Trophoblast cell (in vitro differentiated cells and primary cell): ENCODE results near the gene GRM3.
"Not testable (repeated sequence)": the region's sequence is repeated elsewhere in the genome, so short reads cannot be mapped to it uniquely, and the experiment has no call there.

Experiments
- DNase-seq, 2 donors: peaks; one replicate each; pipeline ENCODE4 v3.0.0-alpha.2; 2016
- H2AFZ ChIP-seq: 2 replicates; pipeline ENCODE4 v1.6.1; 2013; ENCODE audit warnings: low read length, moderate library complexity, mild to moderate bottlenecking; ENCODE audit not compliant: insufficient read depth, poor library complexity
- H2AK5ac ChIP-seq: 2 replicates; pipeline ENCODE4 v1.6.1; 2013; ENCODE audit warnings: mild to moderate bottlenecking, low read length
- H2BK120ac ChIP-seq: 2 replicates; pipeline ENCODE4 v1.6.1; 2013; ENCODE audit warnings: low read length, mild to moderate bottlenecking, moderate library complexity; ENCODE audit not compliant: insufficient read depth, poor library complexity
- H2BK12ac ChIP-seq: 2 replicates; pipeline ENCODE4 v1.6.1; 2013; ENCODE audit warnings: mild to moderate bottlenecking, low read length, moderate library complexity
- H2BK5ac ChIP-seq: 2 replicates; pipeline ENCODE4 v1.6.1; 2013; ENCODE audit warnings: low read length, low read depth, moderate library complexity, mild to moderate bottlenecking; ENCODE audit not compliant: poor library complexity
- H3K14ac ChIP-seq: 2 replicates; pipeline ENCODE4 v1.6.1; 2013; ENCODE audit warnings: mild to moderate bottlenecking, low read length
- H3K18ac ChIP-seq: 2 replicates; pipeline ENCODE4 v1.6.1; 2013; ENCODE audit warnings: mild to moderate bottlenecking, low read length
- H3K23ac ChIP-seq: 2 replicates; pipeline ENCODE4 v1.6.1; 2013; ENCODE audit warnings: low read length
- H3K27ac ChIP-seq: 2 replicates; pipeline ENCODE4 v1.5.1; 2013; ENCODE audit warnings: low read depth, mild to moderate bottlenecking, inconsistent platforms, low read length, moderate library complexity
- H3K27me3 ChIP-seq: 2 replicates; pipeline ENCODE4 v1.6.1; 2013; ENCODE audit warnings: inconsistent platforms, mild to moderate bottlenecking, low read length, moderate library complexity; ENCODE audit not compliant: insufficient read depth
- H3K36me3 ChIP-seq, 2 experiments: 1 replicate in 1 of 2; 2 replicates in 1 of 2; pipeline ENCODE4 v1.6.1; 2013; ENCODE audit warnings: low read length in 2 of 2, mild to moderate bottlenecking in 2 of 2, moderate library complexity in 1 of 2; ENCODE audit not compliant: insufficient read depth in 2 of 2, control insufficient read depth in 1 of 2
- H3K4ac ChIP-seq: 2 replicates; pipeline ENCODE4 v1.6.1; 2013; ENCODE audit warnings: low read depth, mild to moderate bottlenecking, low read length, moderate library complexity
- H3K4me1 ChIP-seq, 2 experiments: 1 replicate in 1 of 2; 2 replicates in 1 of 2; pipeline ENCODE4 v1.6.1; 2013; ENCODE audit warnings: low read length in 2 of 2, mild to moderate bottlenecking in 2 of 2, moderate library complexity in 1 of 2; ENCODE audit not compliant: insufficient read depth in 2 of 2, control insufficient read depth in 1 of 2
- H3K4me2 ChIP-seq: 2 replicates; pipeline ENCODE4 v1.6.1; 2013; ENCODE audit warnings: inconsistent platforms, mild to moderate bottlenecking, low read length, moderate library complexity
- H3K4me3 ChIP-seq: 2 replicates; pipeline ENCODE4 v1.5.1; 2013; ENCODE audit warnings: mild to moderate bottlenecking, low read depth, low read length, inconsistent platforms
- H3K79me1 ChIP-seq: one replicate; pipeline ENCODE4 v1.6.1; 2013; ENCODE audit warnings: low read length
- H3K79me2 ChIP-seq: 2 replicates; pipeline ENCODE4 v1.6.1; 2013; ENCODE audit warnings: low read length, mild to moderate bottlenecking; ENCODE audit not compliant: control insufficient read depth, insufficient read depth, poor library complexity
- H3K9ac ChIP-seq: 2 replicates; pipeline ENCODE4 v1.6.1; 2013; ENCODE audit warnings: mild to moderate bottlenecking, low read length
- H3K9me3 ChIP-seq: 2 replicates; pipeline ENCODE4 v1.6.1; 2013; ENCODE audit warnings: low read depth, mild to moderate bottlenecking, control low read depth, inconsistent platforms, low read length; ENCODE audit not compliant: insufficient read depth
- H4K12ac ChIP-seq: 2 replicates; pipeline ENCODE4 v1.6.1; 2013; ENCODE audit warnings: low read depth, mild to moderate bottlenecking, low read length, moderate library complexity
- H4K8ac ChIP-seq: 2 replicates; pipeline ENCODE4 v1.6.1; 2013; ENCODE audit warnings: low read depth, mild to moderate bottlenecking, low read length, moderate library complexity
- H4K91ac ChIP-seq: one replicate; pipeline ENCODE4 v1.6.1; 2013; ENCODE audit warnings: low read depth, mild to moderate bottlenecking, low read length, moderate library complexity
- WGBS: extraction: QIAGEN DNeasy Blood & Tissue Kit; methylation state at CpG from one replicate; pipeline ENCODE4 v1.1.7; 2013; ENCODE audit warnings: missing lambda C conversion rate; ENCODE audit not compliant: insufficient read length, insufficient coverage; ENCODE audit errors: extremely low coverage; 5-methylcytosine and 5-hydroxymethylcytosine counted together

The GRM3 gene

GRCh38 chr7:86615711-86616110 is 28.0 kb upstream of the GRM3 start:
- not testable (repeated sequence) for H3K9me3 ChIP-seq, H3K36me3 ChIP-seq, H2BK120ac ChIP-seq, H2BK12ac ChIP-seq, H3K4ac ChIP-seq, H3K27me3 ChIP-seq, H3K14ac ChIP-seq, H3K27ac ChIP-seq, H2AK5ac ChIP-seq, H4K12ac ChIP-seq, H3K18ac ChIP-seq, H2BK5ac ChIP-seq, H3K4me2 ChIP-seq, H3K4me3 ChIP-seq, H4K8ac ChIP-seq, H3K9ac ChIP-seq, H3K23ac ChIP-seq, H3K79me1 ChIP-seq, DNase-seq, H2AFZ ChIP-seq, H3K79me2 ChIP-seq, H4K91ac ChIP-seq, H3K4me1 ChIP-seq
- no CpG with 5 or more reads among the region's 2 CpGs for WGBS

GRCh38 chr7:86644282-86645224 is 844 bp downstream of the GRM3 start:
- Histone ChIP-seq H3K4me1 (peaks cover 6 to 9% of the 10 kb centered on the region in 2 experiments), H2AK5ac (no peak overlapping the region), H3K18ac (no peak overlapping the region), H2BK120ac (no peak overlapping the region), H3K27me3 (peaks cover 15% of the 10 kb centered on the region), H3K79me1 (no peaks in the 10 kb centered on the region), H3K9ac (no peak overlapping the region), H2BK5ac (no peak overlapping the region), H3K79me2 (no peaks in the 10 kb centered on the region), H3K4me3 (no peak overlapping the region), H2AFZ (no peak overlapping the region), H3K14ac (no peak overlapping the region), H3K4ac (no peak overlapping the region), H3K9me3 (no peaks in the 10 kb centered on the region), H3K23ac (no peak overlapping the region), H4K12ac (no peak overlapping the region), H2BK12ac (no peak overlapping the region), H4K91ac (no peak overlapping the region), H3K4me2 (peak overlapping the region; percentile 51), H3K27ac (no peak overlapping the region), H3K36me3 (no peaks in the 10 kb centered on the region), H4K8ac (no peak overlapping the region)
- no CpG with 5 or more reads among the region's 42 CpGs for WGBS
- no peak for DNase-seq

- no CpG with 5 or more reads among the region's 13 CpGs for WGBS
- Histone ChIP-seq H3K14ac (no peak overlapping the region), H3K4ac (no peak overlapping the region), H3K27me3 (peaks cover 15% of the 10 kb centered on the region), H3K9ac (no peak overlapping the region), H2BK12ac (no peak overlapping the region), H4K91ac (no peak overlapping the region), H3K4me3 (no peak overlapping the region), H3K36me3 (no peaks in the 10 kb centered on the region), H3K4me2 (no peak overlapping the region), H2AFZ (no peak overlapping the region), H3K4me1 (peaks cover 6 to 9% of the 10 kb centered on the region in 2 experiments), H4K12ac (no peak overlapping the region), H2BK5ac (no peak overlapping the region), H4K8ac (no peak overlapping the region), H3K79me2 (no peaks in the 10 kb centered on the region), H3K18ac (no peak overlapping the region), H2BK120ac (no peak overlapping the region), H3K23ac (no peak overlapping the region), H3K9me3 (no peaks in the 10 kb centered on the region), H2AK5ac (no peak overlapping the region), H3K79me1 (no peaks in the 10 kb centered on the region), H3K27ac (no peak overlapping the region)
- DNase-seq, result no peak
Observed at GRCh38 chr7:86645225-86645608, 1.5 kb downstream of the GRM3 start.

DNA sequence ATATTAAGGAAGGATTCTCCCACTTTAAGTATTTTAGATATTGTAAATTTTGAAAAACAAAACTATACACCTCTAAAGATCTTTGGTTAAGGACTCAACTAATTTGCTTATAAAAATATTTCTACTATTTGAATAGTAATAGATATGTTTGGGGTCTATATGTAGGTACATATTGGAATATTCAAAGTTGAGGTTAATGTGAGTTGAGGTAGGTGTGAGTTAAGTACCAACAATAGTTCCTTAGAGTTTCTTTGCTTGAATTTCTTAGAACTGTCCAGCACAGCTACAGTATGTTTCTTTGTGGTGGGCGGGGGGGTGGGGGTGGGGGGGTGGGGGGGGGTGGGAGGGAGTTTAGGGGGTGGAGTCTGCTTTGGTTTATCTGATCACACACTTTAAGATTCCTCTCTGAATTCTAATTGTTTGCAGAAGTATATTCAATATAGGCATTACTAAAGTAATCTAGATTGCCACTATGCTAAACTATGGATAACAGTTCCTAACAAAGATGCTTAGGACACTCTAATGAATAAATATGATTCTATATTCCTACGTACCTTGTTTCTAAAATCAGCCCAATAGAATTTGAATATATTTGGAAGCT is 2.1 kb downstream of the GRM3 start:
- Histone ChIP-seq H3K79me2 (no peaks in the 10 kb centered on the region), H2AK5ac (no peak overlapping the region), H4K91ac (no peak overlapping the region), H2AFZ (no peak overlapping the region), H3K79me1 (no peaks in the 10 kb centered on the region), H3K27ac (no peak overlapping the region), H3K23ac (no peak overlapping the region), H3K4me2 (no peak overlapping the region), H3K4me3 (no peak overlapping the region), H3K27me3 (peaks cover 15% of the 10 kb centered on the region), H4K12ac (no peak overlapping the region), H3K18ac (no peak overlapping the region), H4K8ac (no peak overlapping the region), H3K14ac (no peak overlapping the region), H3K4ac (no peak overlapping the region), H3K36me3 (no peaks in the 10 kb centered on the region), H2BK5ac (no peak overlapping the region), H2BK120ac (no peak overlapping the region), H3K9me3 (no peaks in the 10 kb centered on the region), H2BK12ac (no peak overlapping the region), H3K4me1 (peaks cover 6 to 9% of the 10 kb centered on the region in 2 experiments), H3K9ac (no peak overlapping the region)
- whole genome bisulfite sequencing, result no CpG with 5 or more reads among the region's 2 CpGs
- DNase-seq, result no peak
